HepG2 (cell line): ENCODE measurements around the gene RIPK1. TPM values are rescaled to one million over a fixed set of nuclear protein-coding genes. Genes with fewer than 3 reads are reported as not detected.

ENCODE experiments used
- CENPX ChIP-seq: sonication (generic); formaldehyde crosslinking; IDR thresholded peaks from 2 replicates; pipeline ENCODE4 v1.9.0; 2021; ENCODE audit warnings: mild to moderate bottlenecking, missing genetic modification reagents, moderate library complexity
- CSRNP1 ChIP-seq: sonication (generic); formaldehyde crosslinking; IDR thresholded peaks from 2 replicates; pipeline ENCODE4 v1.8.1; 2023; ENCODE audit warnings: mild to moderate bottlenecking, missing genetic modification reagents
- STAG1 ChIP-seq: sonication (generic); formaldehyde crosslinking; IDR thresholded peaks from 2 replicates; pipeline ENCODE4 v1.4.0; 2020; ENCODE audit warnings: missing genetic modification reagents
- TCF12 ChIP-seq, 2 experiments: fragments of 450-650 bp in 1 of 2; sonication (generic) in 1 of 2; formaldehyde crosslinking in 1 of 2; IDR thresholded peaks; 2 replicates each; pipeline versions ENCODE4 v1.6.1 to v1.8.0; 2017 to 2022; ENCODE audit warnings: antibody characterized with exemption in 1 of 2, mild to moderate bottlenecking in 1 of 2, missing genetic modification reagents in 1 of 2, moderate library complexity in 1 of 2
- ZFP62 ChIP-seq: sonication (generic); formaldehyde crosslinking; IDR thresholded peaks from 2 replicates; pipeline ENCODE4 v1.4.0; 2020; ENCODE audit warnings: missing genetic modification reagents
- ZNF143 ChIP-seq: sonication (generic); formaldehyde crosslinking; IDR thresholded peaks from 2 replicates; pipeline ENCODE4 v1.4.0; 2020; ENCODE audit warnings: missing genetic modification reagents
- ZNF251 ChIP-seq: sonication (generic); formaldehyde crosslinking; IDR thresholded peaks from 2 replicates; pipeline ENCODE4 v1.9.0; 2021; ENCODE audit warnings: mild to moderate bottlenecking, missing genetic modification reagents
- ZNF614 ChIP-seq: IDR thresholded peaks from 2 replicates; pipeline ENCODE4 v1.6.1; 2018; ENCODE audit warnings: missing biosample characterization, missing genetic modification reagents, inconsistent platforms, borderline replicate concordance
- ZNF616 ChIP-seq: sonication (generic); formaldehyde crosslinking; IDR thresholded peaks from 2 replicates; pipeline ENCODE4 v1.5.0; 2020; ENCODE audit warnings: low read depth, mild to moderate bottlenecking, missing genetic modification reagents
- polyA plus RNA-seq, 8 experiments: library from polyadenylated mRNA; depleted of rRNA in 3 of 8; stranded (reverse) in 7 of 8; unstranded in 1 of 8; fragments of >200 nt; fragmentation: Illumina TruSeq in 4 of 8; extraction: Trizol in 4 of 8; gene quantifications; 2 replicates each; pipeline versions ENCODE4 v1.2.1 to v1.2.3, GENCODE V29; 2011 to 2016; ENCODE audit warnings: low read depth in 4 of 8, missing spikeins in 1 of 8, mixed read lengths in 1 of 8; ENCODE audit not compliant: insufficient read depth in 1 of 8
- total RNA-seq, 5 experiments: library from RNA; depleted of rRNA; stranded (reverse); fragments of >200 nt; fragmentation: Illumina TruSeq; extraction: Trizol; gene quantifications; 2 replicates each; pipeline ENCODE4 v1.2.3, GENCODE V29; 2016; ENCODE audit warnings: low read depth in 1 of 5

The RIPK1 gene
- total and polyA plus RNA-seq, 2 of the 13 experiments (the other 11 are each of a cell fraction or from before 2014, with no cell fraction given) = 9.0 to 10.3 TPM

- TF ChIP-seq ZNF143 (CRISPR knock-in tag) = no peak
- TF ChIP-seq CENPX = no peak
- no peak for TF ChIP-seq TCF12 (IDR thresholded peaks at IDR 0.05)
- peak; percentile 70 for TF ChIP-seq TCF12 (CRISPR knock-in tag; IDR thresholded peaks at IDR 0.05)
- no peak for TF ChIP-seq ZNF251 (CRISPR knock-in tag)
- no peak for TF ChIP-seq CSRNP1
- peak; percentile 64; the same call in 1 of the 2 replicates for TF ChIP-seq ZNF616 (CRISPR knock-in tag)
- TF ChIP-seq ZFP62 (CRISPR knock-in tag) = no peak
- peak; percentile 50 for TF ChIP-seq STAG1
- peak; percentile 80; the same call in 1 of the 2 replicates for TF ChIP-seq ZNF614 (CRISPR knock-in tag)
Measured at GRCh38 chr6:3157131-3157933, 89.0 kb downstream of the RIPK1 start, which contains the start of gene TUBB2A (continued).
